AG09319 (cell line): ENCODE measurements around the gene CCDC197.

Experiments used
- DNase-seq: peaks from one replicate; pipeline ENCODE4 v3.0.0-alpha.2; 2010; ENCODE audit warnings: low read depth; ENCODE audit errors: extremely low read depth
- CTCF ChIP-seq: IDR thresholded peaks from 2 replicates; pipeline ENCODE4 v1.5.1; 2011; ENCODE audit warnings: low read depth, mild to moderate bottlenecking, inconsistent platforms, low read length, moderate library complexity

Gene CCDC197

GRCh38 chr14:94045563-94046345, 48.7 kb downstream of the CCDC197 start:
- DNase-seq = no peak
- no peak for TF ChIP-seq CTCF

- no peak for TF ChIP-seq CTCF
- DNase-seq = no peak
Observed at GRCh38 chr14:94046696-94047250, 49.7 kb downstream of the CCDC197 start.

GRCh38 chr14:94047581-94047980, 50.5 kb downstream of the CCDC197 start:
- DNase-seq = no peak
- no peak for TF ChIP-seq CTCF

GRCh38 chr14:94048691-94049624, 51.9 kb downstream of the CCDC197 start:
- DNase-seq = no peak

GRCh38 chr14:94049625-94050023, 52.5 kb downstream of the CCDC197 start:
- TF ChIP-seq CTCF = no peak

More at GRCh38 chr14:94048691-94049624, 51.9 kb downstream of the CCDC197 start:
- TF ChIP-seq CTCF = no peak

GRCh38 chr14:94050231-94050880, 53.3 kb downstream of the CCDC197 start:
- DNase-seq = no peak
- TF ChIP-seq CTCF = no peak

More at GRCh38 chr14:94049625-94050023, 52.5 kb downstream of the CCDC197 start:
- DNase-seq = no peak
